Measurements from ENCODE around the gene SSBP4. TPM values are rescaled to one million over a fixed set of nuclear protein-coding genes. Genes with fewer than 3 reads are reported as not detected.

Gene SSBP4
- total RNA-seq, 1 experiment from 2014 or later, result 164 TPM

- Histone ChIP-seq H3K36me3 (ENCODE audit: control insufficient read depth in 1 of 2, insufficient read depth in 2 of 2, low read length in 2 of 2) (peaks cover 0 to 5% of the 10 kb centered on the region in 2 experiments; a peak in 2 of 4 replicates), H4K20me1 (ENCODE audit: insufficient read depth) (no peaks in the 10 kb centered on the region), H3K27me3 (ENCODE audit: insufficient read depth, low read length) (no peaks in the 10 kb centered on the region), H3K9me2 (ENCODE audit: insufficient read depth) (no peaks in the 10 kb centered on the region), H2AFZ (ENCODE audit: low read depth, low read length, poor library complexity, severe bottlenecking) (no peak overlapping the region), H3K9ac (ENCODE audit: low read length) (no peak overlapping the region), H3K4me2 (ENCODE audit: low read length) (no peak overlapping the region), H3K4me1 (ENCODE audit: control insufficient read depth in 1 of 2, insufficient read depth in 2 of 2, low read length in 2 of 2) (peaks cover 10 to 28% of the 10 kb centered on the region in 2 experiments; a peak in 3 of 4 replicates), H3K27ac (ENCODE audit: low read depth, low read length) (no peak overlapping the region), H3K9me3 (ENCODE audit: control insufficient read depth in 1 of 2, insufficient read depth in 1 of 2, low read depth in 1 of 2, low read length in 2 of 2) (no peaks in the 10 kb centered on the region), H3K79me2 (ENCODE audit: insufficient read depth, low read length) (peaks cover 44% of the 10 kb centered on the region), H3K4me3 (replicated peaks in 1 of 2; ENCODE audit: low read depth in 1 of 2, low read length in 2 of 2) (no peak overlapping the region)
- BruUV-seq (replicated peaks), result no TSS peak
- POLR2A ChIA-PET, result no interaction called here
- DNase-seq (ENCODE audit: low read depth, low spot score) (no peak), ATAC-seq (no peak)
- intact Hi-C loops (cut with micrococcal nuclease), result no loop called here
- CTCF ChIA-PET, result no interaction called here
- TF ChIP-seq TCF7L2 (IDR thresholded peaks at IDR 0.05; ENCODE audit: borderline replicate concordance, extremely low read depth, insufficient read depth, insufficient read length), result no peak
- no peak for TF ChIP-seq POLR2A (IDR thresholded peaks at IDR 0.05; ENCODE audit: borderline replicate concordance, extremely low read depth, insufficient read depth, insufficient read length)
- TF ChIP-seq EZH2 (IDR thresholded peaks at IDR 0.05), result no peak
- no peak for TF ChIP-seq SRF (IDR thresholded peaks at IDR 0.05; ENCODE audit: low read depth)
- RAD21 ChIA-PET (ENCODE audit: low non-redundant PET in 1 of 2, low total read pairs in 2 of 2, uncharacterized antibody in 2 of 2, unreplicated experiment in 2 of 2), result no interaction called here
These were observed 8.5 kb downstream of the SSBP4 start for GRCh38 chr19:18427743-18428113.

- POLR2A ChIA-PET, result no interaction called here
- Histone ChIP-seq H4K20me1 (ENCODE audit: insufficient read depth) (no peaks in the 10 kb centered on the region), H3K9ac (ENCODE audit: low read length) (no peak overlapping the region), H3K79me2 (ENCODE audit: insufficient read depth, low read length) (peaks cover 39% of the 10 kb centered on the region), H3K4me1 (ENCODE audit: control insufficient read depth in 1 of 2, insufficient read depth in 2 of 2, low read length in 2 of 2) (peaks cover 10 to 32% of the 10 kb centered on the region in 2 experiments; a peak in 3 of 4 replicates), H3K9me2 (ENCODE audit: insufficient read depth) (no peaks in the 10 kb centered on the region), H3K36me3 (ENCODE audit: control insufficient read depth in 1 of 2, insufficient read depth in 2 of 2, low read length in 2 of 2) (peaks cover 0 to 5% of the 10 kb centered on the region in 2 experiments; a peak in 2 of 4 replicates), H3K27me3 (ENCODE audit: insufficient read depth, low read length) (no peaks in the 10 kb centered on the region), H3K4me3 (replicated peaks in 1 of 2; ENCODE audit: low read depth in 1 of 2, low read length in 2 of 2) (no peak overlapping the region), H3K4me2 (ENCODE audit: low read length) (no peak overlapping the region), H2AFZ (ENCODE audit: low read depth, low read length, poor library complexity, severe bottlenecking) (no peak overlapping the region), H3K27ac (ENCODE audit: low read depth, low read length) (no peak overlapping the region), H3K9me3 (ENCODE audit: control insufficient read depth in 1 of 2, insufficient read depth in 1 of 2, low read depth in 1 of 2, low read length in 2 of 2) (no peaks in the 10 kb centered on the region)
- CTCF ChIA-PET, result no interaction called here
- ATAC-seq, result no peak
- no TSS peak for BruUV-seq (replicated peaks)
- RAD21 ChIA-PET (ENCODE audit: low non-redundant PET in 1 of 2, low total read pairs in 2 of 2, uncharacterized antibody in 2 of 2, unreplicated experiment in 2 of 2), result no interaction called here
- TF ChIP-seq EGR1 (IDR thresholded peaks at IDR 0.05; ENCODE audit: low read depth) (no peak), FOSL1 (IDR thresholded peaks at IDR 0.05; ENCODE audit: low read depth) (no peak), EZH2phosphoT487 (IDR thresholded peaks at IDR 0.05; ENCODE audit: borderline replicate concordance) (no peak), JUND (IDR thresholded peaks at IDR 0.05) (no peak), CTCF (IDR thresholded peaks at IDR 0.05 in 2 of 3, conservative IDR thresholded peaks at IDR 0.05 in 1 of 3; ENCODE audit: borderline replicate concordance in 1 of 3, insufficient read depth in 1 of 3, low read depth in 2 of 3, low read length in 2 of 3) (no peak), ATF3 (IDR thresholded peaks at IDR 0.05) (no peak), CBX3 (IDR thresholded peaks at IDR 0.05; ENCODE audit: low read depth) (no peak)
- intact Hi-C loops (cut with micrococcal nuclease), result no loop called here
- DNase-seq (ENCODE audit: low read depth, low spot score), result no peak
These were observed 9.1 kb downstream of the SSBP4 start for GRCh38 chr19:18428173-18428786.

All from HCT116 (cell line).